RWPE1 (cell line): ENCODE measurements around the gene VTCN1.

Source experiments
- CTCF ChIA-PET: fragments of 350-600 bp; sonication (Branson Sonifier 250); formaldehyde crosslinking; extraction: SDS; loops from one replicate; lab custom pipeline; 2021; lab: Yijun Ruan, JAX
- POLR2A ChIA-PET: fragments of 400-600 bp; formaldehyde crosslinking; extraction: SDS; loops from one replicate; lab custom pipeline; 2020; ENCODE audit warnings: antibody characterized with exemption; ENCODE audit not compliant: low non-redundant PET; lab: Yijun Ruan, JAX
- DNase-seq: peaks from one replicate; pipeline ENCODE4 v3.0.0; 2012; ENCODE audit warnings: low spot score
- H3K27ac ChIP-seq: fragments of 450-650 bp; 2 replicates; pipeline ENCODE4 v1.5.1; 2017
- CTCF ChIP-seq: fragments of 450-650 bp; conservative IDR thresholded peaks from 2 replicates; pipeline ENCODE4 v1.5.1; 2017; ENCODE audit warnings: low read depth, mild to moderate bottlenecking

The VTCN1 gene

DNA sequence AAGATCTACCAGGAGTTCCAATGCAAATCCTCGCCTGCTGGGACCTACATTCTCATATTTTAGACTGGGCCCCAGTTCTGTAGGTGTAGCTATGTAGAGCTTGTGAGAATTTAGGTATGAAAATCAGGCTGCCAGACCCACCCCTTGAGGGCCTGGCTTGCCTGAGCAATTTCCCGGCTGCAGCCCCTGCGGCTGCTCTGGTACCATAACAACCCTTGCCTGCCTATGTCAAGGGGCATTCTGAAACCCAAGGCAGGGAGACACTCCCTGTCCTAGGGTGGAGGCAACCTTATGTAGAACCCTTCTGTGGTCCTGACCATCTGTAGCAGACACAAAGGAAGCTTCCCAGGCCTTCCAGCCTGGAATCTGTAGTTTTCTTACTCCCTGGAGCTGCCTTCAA, 28.4 kb downstream of the VTCN1 start:
- TF ChIP-seq CTCF: no peak
- no peak for DNase-seq
- CTCF ChIA-PET: no interaction called here
- H3K27ac ChIP-seq: no peak overlapping the region
- POLR2A ChIA-PET: no interaction called here

DNA sequence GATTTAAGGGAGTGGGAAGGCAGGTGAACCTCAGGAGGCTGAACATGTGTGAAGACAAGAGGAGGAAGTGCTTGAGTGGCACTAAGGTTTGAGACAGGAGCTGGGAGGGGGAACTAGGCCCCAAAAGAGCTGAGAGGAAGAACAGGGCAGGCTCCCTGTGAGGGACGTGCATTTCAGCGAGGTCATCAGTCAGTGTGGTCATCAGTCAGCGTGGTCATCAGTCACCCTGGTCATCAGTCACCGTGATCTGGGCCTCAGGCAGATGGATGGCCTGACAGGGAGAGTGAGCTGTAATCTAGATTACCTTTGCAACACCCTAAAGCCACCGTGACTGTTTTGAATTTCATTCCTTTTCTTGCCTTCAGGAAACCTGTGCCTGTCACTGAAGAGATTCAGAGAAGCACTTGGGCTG, 29.1 kb downstream of the VTCN1 start:
- ChIA-PET POLR2A (no interaction called here), CTCF (no interaction called here)
- no peak overlapping the region for H3K27ac ChIP-seq
- no peak for DNase-seq
- TF ChIP-seq CTCF: no peak

GRCh38 chr1:117180147-117180967, 30.4 kb downstream of the VTCN1 start:
- no peak for DNase-seq
- ChIA-PET CTCF (no interaction called here), POLR2A (no interaction called here)
- no peak for TF ChIP-seq CTCF
- H3K27ac ChIP-seq: peak overlapping the region; percentile 33; the same call in 1 of the 2 replicates

GRCh38 chr1:117179471-117179870, 31.3 kb downstream of the VTCN1 start:
- CTCF ChIA-PET: interaction anchor here (0.6 kb wide), 1 partner anchor 194 kb away, joined by 3 read pairs; no protein-coding TSS in a partner anchor
- no peak for TF ChIP-seq CTCF
- POLR2A ChIA-PET: no interaction called here
- DNase-seq: no peak
- no peak overlapping the region for H3K27ac ChIP-seq

GRCh38 chr1:117178756-117179155, 32.0 kb downstream of the VTCN1 start:
- ChIA-PET CTCF (no interaction called here), POLR2A (no interaction called here)
- no peak for TF ChIP-seq CTCF
- DNase-seq: no peak
- H3K27ac ChIP-seq: no peak overlapping the region

DNA sequence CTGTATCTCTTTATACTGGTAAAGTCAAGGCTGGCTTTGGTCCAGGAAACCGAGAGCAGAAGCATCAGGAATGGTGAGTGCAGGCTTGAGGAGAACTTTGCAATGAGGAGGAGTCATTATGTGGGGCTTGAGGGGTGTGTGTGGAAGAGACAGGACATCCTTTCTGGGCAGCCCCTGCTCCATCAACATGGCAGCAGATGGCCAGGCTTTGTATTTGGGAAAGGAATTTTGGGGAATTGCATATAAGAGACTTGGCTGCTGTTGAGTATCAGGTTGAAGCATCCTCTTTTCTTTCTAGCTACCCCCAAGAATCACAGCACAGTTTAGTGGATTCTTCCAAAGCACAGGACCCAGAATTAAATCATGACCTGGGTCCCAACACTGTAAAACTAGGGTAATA, 33.4 kb downstream of the VTCN1 start:
- ChIA-PET POLR2A (no interaction called here), CTCF (no interaction called here)
- no peak overlapping the region for H3K27ac ChIP-seq
- DNase-seq: no peak
- TF ChIP-seq CTCF: no peak
